GM19372 (cell line): ENCODE results near the gene MCTP2.
A peak's percentile ranks its signal among the peaks of the same experiment; 100 is the strongest.
"Not testable (repeated sequence)": the region's sequence is repeated elsewhere in the genome, so short reads cannot be mapped to it uniquely, and the experiment has no call there.

Experiments
- ATAC-seq: cut with Tn5 transposase; IDR thresholded peaks from one replicate; pipeline ENCODE4 v1.9.1; 2021; ENCODE audit warnings: mild to moderate bottlenecking, low read depth, moderate library complexity; ENCODE audit not compliant: unreplicated experiment

MCTP2 gene

DNA sequence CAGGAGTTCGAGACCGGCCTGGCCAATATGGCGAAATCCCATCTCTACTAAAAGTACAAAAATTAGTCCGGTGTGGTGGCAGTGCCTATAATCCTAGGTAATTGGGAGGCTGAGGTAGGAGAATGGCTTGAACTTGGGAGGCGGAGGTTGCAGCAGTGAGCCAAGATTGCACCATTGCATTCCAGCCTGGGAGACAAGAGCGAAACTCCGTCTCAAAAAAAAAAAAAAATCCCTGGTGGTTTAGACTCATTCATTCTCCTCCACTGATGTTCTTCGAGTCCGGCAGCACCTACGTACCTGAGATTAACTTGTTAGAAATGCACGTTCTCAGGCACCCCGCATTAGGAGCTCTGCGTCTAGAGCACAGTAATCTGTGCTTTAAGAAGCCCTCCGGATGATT is 3.7 kb downstream of the MCTP2 start:
- no peak for ATAC-seq

DNA sequence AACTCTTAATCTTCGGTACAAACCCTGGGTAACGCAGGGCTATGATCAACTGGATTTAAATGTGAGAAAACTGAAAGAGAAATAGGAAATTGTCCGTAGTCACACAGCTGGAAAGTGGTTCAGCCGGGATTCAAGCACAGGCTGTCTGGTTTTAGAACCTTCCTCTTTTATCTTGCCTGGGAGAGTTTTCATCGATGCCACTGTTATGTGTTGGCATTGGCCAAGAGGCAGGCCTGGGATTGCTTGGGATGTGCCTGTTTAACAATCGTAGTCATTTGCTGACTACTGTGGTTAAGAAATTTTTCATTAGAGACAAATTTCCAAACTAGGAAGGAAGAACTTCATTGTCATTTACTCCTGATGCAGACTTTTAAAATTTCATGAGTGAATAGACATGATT is 4.3 kb downstream of the MCTP2 start:
- no peak for ATAC-seq

- no peak for ATAC-seq
Measured at GRCh38 chr15:94236608-94237007, 5.2 kb downstream of the MCTP2 start.

GRCh38 chr15:94237903-94238302 is 6.5 kb downstream of the MCTP2 start:
- no peak for ATAC-seq

- ATAC-seq: peak; percentile 56
Measured at GRCh38 chr15:94238539-94239118, 7.3 kb downstream of the MCTP2 start.

- no peak for ATAC-seq
Measured at GRCh38 chr15:94239474-94239873, 8.1 kb downstream of the MCTP2 start.

GRCh38 chr15:94240480-94240879 is 9.1 kb downstream of the MCTP2 start:
- no peak for ATAC-seq

DNA sequence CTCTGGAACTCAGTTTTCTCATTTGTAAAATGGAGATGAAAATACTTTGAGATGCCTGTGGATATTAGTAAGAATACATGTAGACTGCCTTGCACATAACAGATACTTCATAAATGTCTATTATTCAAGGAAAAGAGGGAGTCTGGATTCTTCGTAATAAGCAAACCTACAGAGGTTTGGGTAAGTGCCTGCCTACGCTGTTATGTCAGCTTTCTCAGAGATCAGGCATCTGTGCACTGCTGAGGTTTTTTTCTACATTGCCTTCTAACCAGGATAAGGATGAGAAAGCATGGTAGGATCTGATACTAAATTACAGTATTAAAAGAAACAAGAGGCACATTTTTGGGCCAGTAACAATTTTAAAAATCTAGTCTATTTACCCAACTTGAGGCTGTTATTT is 10.9 kb downstream of the MCTP2 start:
- no peak for ATAC-seq

GRCh38 chr15:94243003-94243402 is 11.6 kb downstream of the MCTP2 start:
- ATAC-seq: not testable (repeated sequence)

GRCh38 chr15:94243418-94243817 is 12.1 kb downstream of the MCTP2 start:
- no peak for ATAC-seq

DNA sequence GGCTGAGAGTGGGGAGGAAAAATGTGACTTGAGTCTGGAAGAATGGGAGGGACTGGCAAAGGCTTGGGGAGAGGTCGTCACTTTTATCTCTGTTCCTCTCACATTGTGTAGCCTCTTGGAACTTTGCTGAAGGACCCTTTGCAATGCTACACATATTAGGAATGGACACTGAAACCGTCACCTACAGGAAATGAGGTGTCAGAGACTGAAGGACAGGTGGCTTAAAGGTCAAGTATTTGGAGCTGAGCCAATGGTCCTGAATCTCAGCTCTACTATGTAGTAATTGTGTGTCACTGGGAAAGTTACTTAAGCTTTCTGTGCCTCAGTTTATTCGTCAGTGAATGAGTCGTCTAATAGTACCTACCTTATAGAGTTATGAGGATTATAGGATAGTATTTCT is 14.7 kb downstream of the MCTP2 start:
- no peak for ATAC-seq

GRCh38 chr15:94247789-94248638 is 16.7 kb downstream of the MCTP2 start:
- ATAC-seq: no peak

GRCh38 chr15:94250801-94251200 is 19.4 kb downstream of the MCTP2 start:
- no peak for ATAC-seq

DNA sequence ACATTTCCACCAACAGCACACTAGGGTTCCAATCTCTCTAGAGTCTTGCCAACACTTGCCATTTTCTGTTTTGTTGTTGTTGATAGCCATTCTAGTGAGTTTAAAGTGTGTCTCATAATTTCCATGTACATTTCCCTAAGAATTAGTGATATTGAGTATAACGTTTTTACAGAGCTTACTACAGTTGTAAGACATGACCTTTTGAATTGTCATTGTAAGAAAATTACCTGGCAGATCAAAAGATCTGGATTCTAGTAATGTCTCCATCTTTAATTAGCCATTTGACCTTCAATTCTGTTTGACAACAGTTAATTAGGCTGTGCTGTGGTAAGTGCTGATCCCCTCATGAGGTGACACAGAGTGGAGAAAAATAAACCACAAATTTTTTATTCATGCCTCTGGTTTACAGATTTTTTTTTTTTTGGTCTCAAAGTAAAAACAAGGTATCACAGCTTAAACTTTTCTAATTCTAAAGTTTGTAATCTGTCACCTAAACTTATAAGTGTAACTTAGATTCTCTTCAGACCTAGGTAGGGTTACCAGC is 20.9 kb downstream of the MCTP2 start:
- no peak for ATAC-seq

DNA sequence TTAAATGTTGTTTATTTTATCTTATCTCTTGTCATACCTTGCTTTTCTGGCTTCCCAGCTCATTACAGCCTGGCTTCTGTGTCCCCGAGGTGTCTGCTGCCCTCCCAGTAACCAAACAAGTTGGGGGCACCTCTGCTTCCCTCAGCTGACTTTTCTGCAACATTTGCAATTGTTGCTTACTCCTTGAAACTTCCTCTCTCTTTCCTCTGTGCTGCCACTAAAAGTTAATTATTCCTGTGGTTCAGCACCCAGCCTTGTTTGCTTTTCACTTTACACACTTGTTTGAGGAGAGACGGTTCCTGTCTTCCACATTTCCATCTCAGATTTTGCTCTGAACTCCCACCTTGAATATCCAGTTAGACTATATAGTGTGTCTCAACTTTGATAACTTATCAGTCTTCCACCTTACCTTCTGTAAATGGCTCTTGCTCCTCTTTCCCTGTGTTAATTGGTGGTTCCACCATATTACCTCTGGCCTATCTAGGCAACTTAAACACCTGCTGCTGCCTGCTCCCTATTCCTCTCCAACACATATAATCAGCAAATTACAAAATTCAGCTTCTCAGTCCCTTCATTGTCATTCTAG is 21.6 kb downstream of the MCTP2 start:
- ATAC-seq: no peak

DNA sequence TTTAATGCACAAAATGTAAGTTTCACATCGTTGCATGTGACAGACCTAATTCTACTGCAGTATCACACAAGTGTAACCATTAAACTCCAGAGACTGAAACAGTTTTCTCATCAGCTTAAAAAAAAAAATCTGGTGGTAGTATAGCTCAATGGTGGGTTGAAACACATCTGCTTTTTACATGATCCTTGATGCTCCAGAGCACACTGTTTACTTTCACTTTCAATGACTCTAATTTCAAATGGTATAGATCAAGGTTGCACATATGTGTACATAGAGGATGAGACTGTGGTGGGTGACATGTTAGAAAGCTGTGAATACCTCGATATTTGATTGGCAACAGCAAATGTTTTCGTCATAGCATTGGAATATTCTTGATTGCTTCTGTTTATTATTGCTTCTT is 22.4 kb downstream of the MCTP2 start:
- no peak for ATAC-seq

- ATAC-seq: no peak
Measured at GRCh38 chr15:94255540-94255939, 24.2 kb downstream of the MCTP2 start.

GRCh38 chr15:94256511-94256910 is 25.1 kb downstream of the MCTP2 start:
- no peak for ATAC-seq

DNA sequence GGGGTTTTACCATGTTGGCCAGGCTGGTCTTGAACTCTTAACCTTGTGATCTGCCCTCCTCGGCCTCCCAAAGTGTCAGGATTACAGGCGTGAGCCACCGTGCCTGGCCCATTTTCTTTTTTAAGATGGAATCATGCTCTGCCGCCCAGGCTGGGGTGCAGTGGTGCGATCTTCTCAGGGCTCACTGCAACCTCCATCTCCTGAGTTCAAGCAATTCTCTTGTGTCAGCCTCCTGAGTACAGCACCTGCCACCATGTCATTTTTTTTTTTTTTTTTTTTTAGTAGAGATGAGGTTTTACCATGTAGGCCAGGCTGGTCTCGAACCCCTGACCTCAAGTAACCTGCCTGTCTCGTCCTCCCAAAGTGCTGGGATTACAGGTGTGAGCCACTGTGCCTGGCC is 26.4 kb downstream of the MCTP2 start:
- ATAC-seq: not testable (repeated sequence)

- ATAC-seq: peak; percentile 66
Measured at GRCh38 chr15:94258246-94258645, 26.9 kb downstream of the MCTP2 start.

DNA sequence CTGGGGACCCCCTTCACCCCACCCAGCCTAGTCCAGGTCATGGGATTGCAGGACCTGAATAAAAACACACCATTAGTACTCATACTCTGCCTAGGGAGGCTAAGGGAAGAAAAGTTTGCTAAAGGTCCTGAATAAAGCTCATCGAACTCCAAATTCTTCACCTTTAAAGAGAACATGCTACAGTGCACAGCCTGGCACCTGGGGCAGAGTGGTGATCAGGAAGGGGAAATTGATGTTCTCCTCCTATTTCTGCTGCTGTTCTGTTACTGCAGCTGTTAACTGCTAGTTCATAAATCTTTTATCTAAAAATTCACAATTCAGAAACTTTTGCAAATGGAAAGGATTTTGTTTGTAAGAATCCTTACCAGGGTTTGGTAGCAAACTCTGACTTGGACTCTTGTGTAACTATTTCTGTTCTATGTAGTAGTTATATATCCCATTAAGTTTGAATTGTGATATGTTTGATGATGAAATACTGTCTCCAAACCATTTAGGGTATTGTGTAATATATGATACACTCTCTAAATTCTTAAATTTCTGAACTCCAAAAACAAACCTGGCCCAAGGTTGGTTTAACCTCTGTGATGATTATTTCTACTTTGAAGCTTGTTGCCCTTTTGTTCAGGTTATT is 27.9 kb downstream of the MCTP2 start:
- no peak for ATAC-seq
